ENCODE results near the gene SUCLA2. TPM values are rescaled to one million over a fixed set of nuclear protein-coding genes. Genes with fewer than 3 reads are reported as not detected.

SUCLA2 gene
- polyA plus RNA-seq, 1 donor from 2014 or later, result 137 TPM

DNA sequence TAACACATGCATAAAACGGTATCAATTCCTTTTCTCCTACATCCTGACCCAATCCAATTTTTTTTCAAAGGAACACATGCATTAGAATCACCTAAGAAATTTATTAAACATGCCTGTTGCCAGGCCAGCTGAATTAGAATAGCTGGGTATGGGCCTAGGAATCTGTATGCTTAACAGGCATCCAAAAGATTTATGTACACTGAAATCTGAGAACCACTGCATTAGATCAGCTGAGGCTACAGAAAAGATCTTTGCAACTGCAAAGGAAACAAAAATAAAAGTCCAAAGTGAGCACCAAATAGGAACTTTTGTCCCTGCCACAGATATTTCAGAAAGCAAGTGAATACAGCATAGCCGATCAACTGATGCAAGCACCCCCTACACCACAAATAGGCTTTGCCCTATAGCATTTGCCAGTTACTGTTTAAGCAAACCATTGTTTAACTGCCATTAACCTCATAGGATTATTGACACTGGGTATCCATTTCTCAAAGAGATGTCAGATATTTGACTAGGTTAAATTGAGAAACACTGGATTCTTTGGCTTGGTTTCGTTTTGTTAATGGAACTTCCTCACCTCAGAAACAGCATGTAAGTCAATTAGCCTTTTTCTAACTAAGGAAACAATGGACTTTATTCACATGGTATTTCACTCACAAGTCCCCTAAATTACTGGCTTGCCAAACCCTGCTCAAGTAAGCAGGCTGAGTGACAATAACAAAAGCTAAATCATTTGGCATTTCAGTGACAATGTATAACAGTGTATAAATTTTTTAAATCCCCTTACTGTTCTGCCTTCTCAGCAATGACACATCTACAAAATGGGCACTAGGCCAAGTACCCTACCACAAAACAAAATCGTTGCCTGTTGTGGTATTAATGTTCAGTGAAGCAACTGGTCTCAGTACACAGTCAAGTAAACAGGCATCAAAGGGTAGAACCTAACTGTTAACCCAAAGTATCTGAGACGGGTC is 67.8 kb downstream of the SUCLA2 start:
- Histone ChIP-seq H4K20me1 (ENCODE audit: insufficient read depth) (no peaks in the 10 kb centered on the region), H3K27me3 (ENCODE audit: insufficient read depth, low read depth, low read length) (no peaks in the 10 kb centered on the region), H3K36me3 (ENCODE audit: insufficient read depth, low read length) (no peaks in the 10 kb centered on the region), H3K79me2 (replicated peaks; ENCODE audit: insufficient read depth, low read length) (no peaks in the 10 kb centered on the region), H3K9ac (ENCODE audit: low read length) (no peak overlapping the region), H3K4me2 (ENCODE audit: low read length) (no peak overlapping the region), H3K27ac (ENCODE audit: low read length) (no peak overlapping the region), H3F3A (ENCODE audit: insufficient read depth, low read length, poor library complexity, severe bottlenecking) (no peaks in the 10 kb centered on the region), H3K9me2 (ENCODE audit: insufficient read depth, low read length) (no peaks in the 10 kb centered on the region), H2AFZ (ENCODE audit: low read depth, low read length) (no peak overlapping the region), H3K9me3 (ENCODE audit: low read length) (no peaks in the 10 kb centered on the region), H3K4me3 (ENCODE audit: low read length) (no peak overlapping the region)
- TF ChIP-seq, protein P1, sequence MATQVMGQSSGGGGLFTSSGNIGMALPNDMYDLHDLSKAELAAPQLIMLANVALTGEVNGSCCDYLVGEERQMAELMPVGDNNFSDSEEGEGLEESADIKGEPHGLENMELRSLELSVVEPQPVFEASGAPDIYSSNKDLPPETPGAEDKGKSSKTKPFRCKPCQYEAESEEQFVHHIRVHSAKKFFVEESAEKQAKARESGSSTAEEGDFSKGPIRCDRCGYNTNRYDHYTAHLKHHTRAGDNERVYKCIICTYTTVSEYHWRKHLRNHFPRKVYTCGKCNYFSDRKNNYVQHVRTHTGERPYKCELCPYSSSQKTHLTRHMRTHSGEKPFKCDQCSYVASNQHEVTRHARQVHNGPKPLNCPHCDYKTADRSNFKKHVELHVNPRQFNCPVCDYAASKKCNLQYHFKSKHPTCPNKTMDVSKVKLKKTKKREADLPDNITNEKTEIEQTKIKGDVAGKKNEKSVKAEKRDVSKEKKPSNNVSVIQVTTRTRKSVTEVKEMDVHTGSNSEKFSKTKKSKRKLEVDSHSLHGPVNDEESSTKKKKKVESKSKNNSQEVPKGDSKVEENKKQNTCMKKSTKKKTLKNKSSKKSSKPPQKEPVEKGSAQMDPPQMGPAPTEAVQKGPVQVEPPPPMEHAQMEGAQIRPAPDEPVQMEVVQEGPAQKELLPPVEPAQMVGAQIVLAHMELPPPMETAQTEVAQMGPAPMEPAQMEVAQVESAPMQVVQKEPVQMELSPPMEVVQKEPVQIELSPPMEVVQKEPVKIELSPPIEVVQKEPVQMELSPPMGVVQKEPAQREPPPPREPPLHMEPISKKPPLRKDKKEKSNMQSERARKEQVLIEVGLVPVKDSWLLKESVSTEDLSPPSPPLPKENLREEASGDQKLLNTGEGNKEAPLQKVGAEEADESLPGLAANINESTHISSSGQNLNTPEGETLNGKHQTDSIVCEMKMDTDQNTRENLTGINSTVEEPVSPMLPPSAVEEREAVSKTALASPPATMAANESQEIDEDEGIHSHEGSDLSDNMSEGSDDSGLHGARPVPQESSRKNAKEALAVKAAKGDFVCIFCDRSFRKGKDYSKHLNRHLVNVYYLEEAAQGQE (IDR thresholded peaks at IDR 0.05; ENCODE audit: borderline replicate concordance), result no peak
- TF ChIP-seq EZH2 (IDR thresholded peaks at IDR 0.05; ENCODE audit: borderline replicate concordance, insufficient read depth, low read length, poor library complexity, severe bottlenecking) (no peak), POLR2AphosphoS5 (IDR thresholded peaks at IDR 0.05) (no peak), SMC3 (conservative IDR thresholded peaks at IDR 0.05; ENCODE audit: poor library complexity) (no peak), RAD21 (conservative IDR thresholded peaks at IDR 0.05) (no peak), CTCF (IDR thresholded peaks at IDR 0.05; ENCODE audit: poor library complexity, severe bottlenecking) (no peak), EP300 (conservative IDR thresholded peaks at IDR 0.05; ENCODE audit: poor library complexity, severe bottlenecking) (no peak), MXI1 (conservative IDR thresholded peaks at IDR 0.05; ENCODE audit: poor library complexity, severe bottlenecking) (no peak), TAF1 (IDR thresholded peaks at IDR 0.05; ENCODE audit: low read depth) (no peak)

GRCh38 chr13:47930649-47931165 is 70.4 kb downstream of the SUCLA2 start:
- no peak overlapping the region for H3K4me2 ChIP-seq (ENCODE audit: low read length)
- TF ChIP-seq MXI1 (conservative IDR thresholded peaks at IDR 0.05; ENCODE audit: poor library complexity, severe bottlenecking), result no peak
- TF ChIP-seq, protein P1 (IDR thresholded peaks at IDR 0.05; ENCODE audit: borderline replicate concordance), result no peak
- no peak for TF ChIP-seq EP300 (conservative IDR thresholded peaks at IDR 0.05; ENCODE audit: poor library complexity, severe bottlenecking)
- TF ChIP-seq TAF1 (IDR thresholded peaks at IDR 0.05; ENCODE audit: low read depth), result no peak
- TF ChIP-seq POLR2AphosphoS5 (IDR thresholded peaks at IDR 0.05), result no peak
- TF ChIP-seq RAD21 (conservative IDR thresholded peaks at IDR 0.05), result no peak
- TF ChIP-seq SMC3 (conservative IDR thresholded peaks at IDR 0.05; ENCODE audit: poor library complexity), result no peak
- H3K27ac ChIP-seq (ENCODE audit: low read length), result no peak overlapping the region

More at GRCh38 chr13:47930649-47931165, 70.4 kb downstream of the SUCLA2 start:
- Histone ChIP-seq H3K36me3 (ENCODE audit: insufficient read depth, low read length) (no peaks in the 10 kb centered on the region), H4K20me1 (ENCODE audit: insufficient read depth) (no peaks in the 10 kb centered on the region), H3K27me3 (ENCODE audit: insufficient read depth, low read depth, low read length) (no peaks in the 10 kb centered on the region), H3F3A (ENCODE audit: insufficient read depth, low read length, poor library complexity, severe bottlenecking) (no peaks in the 10 kb centered on the region), H3K9me3 (ENCODE audit: low read length) (no peaks in the 10 kb centered on the region), H3K79me2 (replicated peaks; ENCODE audit: insufficient read depth, low read length) (no peaks in the 10 kb centered on the region), H3K4me3 (ENCODE audit: low read length) (no peak overlapping the region), H2AFZ (ENCODE audit: low read depth, low read length) (no peak overlapping the region), H3K9me2 (ENCODE audit: insufficient read depth, low read length) (no peaks in the 10 kb centered on the region), H3K9ac (ENCODE audit: low read length) (no peak overlapping the region)
